ENCODE results near the gene PPL. TPM values are rescaled to one million over a fixed set of nuclear protein-coding genes. Genes with fewer than 3 reads are reported as not detected.

PPL gene
- total and polyA plus RNA-seq, 8 donors: 10.4 to 27.2 (median 14.6) TPM

DNA sequence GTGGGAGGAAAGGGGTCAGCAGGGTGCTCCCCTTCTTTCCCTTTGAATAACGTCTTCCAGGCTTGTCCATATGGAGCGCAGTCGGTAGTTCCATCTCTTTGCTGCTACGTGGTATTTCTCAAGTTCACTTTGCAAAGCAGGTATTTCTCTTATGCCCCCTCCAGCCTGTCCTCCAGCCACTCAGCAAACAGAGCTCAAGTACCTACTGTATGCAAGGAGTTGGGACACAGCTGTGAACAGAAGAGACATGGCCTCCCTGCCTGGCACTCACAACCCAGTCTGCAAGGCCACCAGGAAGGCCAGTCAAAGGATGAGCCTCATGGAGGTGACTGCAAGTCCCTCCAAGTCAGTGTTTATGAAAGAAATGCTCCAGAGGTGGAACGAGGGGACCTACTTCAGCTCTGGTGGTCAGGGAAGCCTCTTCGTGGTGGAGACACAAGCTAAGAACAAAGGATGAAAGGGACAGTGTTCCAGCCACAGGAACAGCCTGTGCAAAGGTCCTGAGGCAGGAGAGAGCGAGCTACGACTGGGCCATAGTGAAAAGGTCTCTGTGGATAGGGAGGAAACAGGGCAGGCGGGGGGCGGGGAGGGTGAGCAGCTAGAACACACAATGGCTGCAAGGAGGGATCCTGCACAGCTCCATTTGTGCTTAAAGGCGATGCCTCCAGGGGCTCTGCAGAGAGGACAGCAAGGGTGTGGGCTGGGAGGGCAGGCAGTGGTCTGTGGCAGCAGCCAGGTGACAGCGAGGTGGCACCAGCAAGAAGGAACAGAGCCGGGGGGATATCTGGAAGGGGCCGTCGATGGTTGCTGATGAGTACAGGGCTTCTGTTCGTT, 32.6 kb downstream of the PPL start:
- Histone ChIP-seq H3K27ac (no peak overlapping the region), H3K9me3 (no peaks in the 10 kb centered on the region), H3K4me3 (no peak overlapping the region), H3K27me3 (no peaks in the 10 kb centered on the region), H3K4me1 (no peaks in the 10 kb centered on the region), H3K36me3 (no peaks in the 10 kb centered on the region)
- intact Hi-C loops (cut with DNase I): no loop called here
- DNase-seq (no peak), FAIRE-seq (no peak), ATAC-seq (no peak)
- TF ChIP-seq CTCF (IDR thresholded peaks at IDR 0.05): no peak
- WGBS, 2 donors: 73 to 82% methylated on average over 16 of the region's 16 CpGs

- Histone ChIP-seq H3K4me1 (no peaks in the 10 kb centered on the region), H3K4me3 (no peak overlapping the region), H3K9me3 (no peaks in the 10 kb centered on the region), H3K27me3 (no peaks in the 10 kb centered on the region), H3K27ac (no peak overlapping the region), H3K36me3 (no peaks in the 10 kb centered on the region)
- no peak for TF ChIP-seq CTCF (IDR thresholded peaks at IDR 0.05)
- WGBS, 2 donors: 92 to 93% methylated on average over 13 of the region's 13 CpGs
- intact Hi-C loops (cut with DNase I): no loop called here
- DNase-seq (no peak), FAIRE-seq (no peak), ATAC-seq (no peak)
Observed at GRCh38 chr16:4902038-4902437, 34.9 kb downstream of the PPL start.

GRCh38 chr16:4900750-4901149, 36.2 kb downstream of the PPL start:
- intact Hi-C loops (cut with DNase I): no loop called here

DNA sequence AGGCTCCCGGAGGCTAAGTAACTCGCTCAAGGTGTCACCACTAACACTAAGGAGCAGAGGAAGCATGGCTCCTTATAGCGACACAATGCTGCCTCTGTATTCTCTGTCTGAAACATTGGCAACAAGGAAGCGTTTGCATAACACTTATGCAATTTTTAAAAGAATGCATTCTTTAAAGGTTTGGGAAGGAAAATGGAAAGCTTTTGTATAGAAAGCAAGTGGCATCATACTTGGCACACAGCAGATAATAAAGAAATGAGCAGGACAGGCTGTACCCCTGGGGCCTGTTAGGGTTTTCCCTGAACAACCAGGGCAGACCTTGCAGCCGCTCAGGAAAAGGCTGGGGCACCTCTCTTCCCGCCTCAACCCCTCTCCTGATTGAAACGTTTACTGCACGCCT, 36.9 kb downstream of the PPL start:
- intact Hi-C loops (cut with DNase I): no loop called here
- Histone ChIP-seq H3K36me3 (peaks cover 0 to under 1% (median 0%) of the 10 kb centered on the region in 3 donors), H3K9me3 (no peaks in the 10 kb centered on the region), H3K4me1 (no peaks in the 10 kb centered on the region), H3K4me3 (no peak overlapping the region), H3K27me3 (no peaks in the 10 kb centered on the region), H3K27ac (no peak overlapping the region)
- FAIRE-seq (no peak), ATAC-seq (no peak), DNase-seq (no peak)
- WGBS, 2 donors: 72 to 81% methylated on average over 8 of the region's 8 CpGs
- TF ChIP-seq CTCF (IDR thresholded peaks at IDR 0.05): no peak

More at GRCh38 chr16:4900750-4901149, 36.2 kb downstream of the PPL start:
- H3K27ac ChIP-seq: no peak overlapping the region
- FAIRE-seq (no peak), ATAC-seq (peak in 1 of 4 donors; percentile 11), DNase-seq (no peak)
- WGBS, 2 donors: 89 to 96% methylated on average over 11 of the region's 11 CpGs
- no peak overlapping the region for H3K4me3 ChIP-seq
- H3K27me3 ChIP-seq: no peaks in the 10 kb centered on the region
- no peaks in the 10 kb centered on the region for H3K9me3 ChIP-seq
- no peak for TF ChIP-seq CTCF (IDR thresholded peaks at IDR 0.05)
- H3K4me1 ChIP-seq: no peaks in the 10 kb centered on the region
- H3K36me3 ChIP-seq: no peaks in the 10 kb centered on the region

DNA sequence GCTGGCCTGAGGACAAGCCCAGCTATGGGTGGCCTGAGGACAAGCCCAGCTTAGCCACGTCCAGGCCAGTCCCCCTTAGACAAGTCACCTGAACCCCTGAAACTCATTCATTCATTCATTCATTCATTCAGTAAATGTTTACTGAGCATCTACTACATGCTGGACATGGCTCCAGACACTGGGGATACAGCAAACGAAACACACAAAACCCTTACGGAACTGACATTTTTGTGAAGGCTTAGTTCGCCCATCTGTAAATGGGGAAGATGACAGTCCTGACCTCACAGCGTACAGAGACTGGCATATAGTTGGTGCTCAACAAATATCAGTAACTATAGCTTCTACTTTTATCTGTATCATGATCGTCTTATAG, 37.5 kb downstream of the PPL start:
- H3K4me3 ChIP-seq: no peak overlapping the region
- no peak overlapping the region for H3K27ac ChIP-seq
- no peak for FAIRE-seq
- H3K36me3 ChIP-seq: peaks cover 0 to 6% (median 0%) of the 10 kb centered on the region in 3 donors
- TF ChIP-seq CTCF (IDR thresholded peaks at IDR 0.05): no peak
- no peaks in the 10 kb centered on the region for H3K4me1 ChIP-seq
- intact Hi-C loops (cut with DNase I): no loop called here
- 79 to 92% methylated on average over 6 of the region's 6 CpGs for WGBS, 2 donors
- H3K9me3 ChIP-seq: no peaks in the 10 kb centered on the region
- ATAC-seq: no peak
- DNase-seq: no peak
- no peaks in the 10 kb centered on the region for H3K27me3 ChIP-seq
